Ovary (tissue), 9 donors: ENCODE data around the gene APBA2. TPM values are rescaled to one million over a fixed set of nuclear protein-coding genes. Genes with fewer than 3 reads are reported as not detected.

ENCODE experiments used
- DNase-seq, 5 donors: peaks; one replicate each; pipeline ENCODE4 v3.0.0-alpha.2; 2019 to 2020
- H3K27ac ChIP-seq, 2 donors: fragments of 200-600 bp; one replicate each; pipeline versions ENCODE4 v1.5.1 to v1.8.0; 2019 to 2022
- H3K27me3 ChIP-seq: fragments of 200-600 bp; one replicate; pipeline ENCODE4 v1.8.0; 2022
- H3K36me3 ChIP-seq: fragments of 200-600 bp; sonication (generic); one replicate; pipeline ENCODE4 v1.5.1; 2019
- H3K4me1 ChIP-seq: one replicate; pipeline ENCODE4 v1.8.1; 2013; ENCODE audit warnings: mild to moderate bottlenecking, moderate library complexity; ENCODE audit not compliant: insufficient read depth
- H3K4me3 ChIP-seq: fragments of 200-600 bp; sonication (generic); one replicate; pipeline ENCODE4 v1.5.1; 2017
- H3K9me3 ChIP-seq, 2 donors: fragments of 200-600 bp in 1 of 2; sonication (generic) in 1 of 2; one replicate each; pipeline versions ENCODE4 v1.5.1 to v1.8.1; 2013 to 2019; ENCODE audit warnings: mild to moderate bottlenecking in 1 of 2, moderate library complexity in 1 of 2
- CTCF ChIP-seq, 3 donors: fragments of 450-650 bp in 2 of 3; fragments of 200-600 bp in 1 of 3; IDR thresholded peaks; one replicate each; pipeline versions ENCODE4 v1.5.1 to v1.8.0; 2016 to 2022; ENCODE audit warnings: antibody characterized with exemption in 3 of 3, mild to moderate bottlenecking in 1 of 3
- EP300 ChIP-seq: sonication (generic); formaldehyde crosslinking; IDR thresholded peaks from one replicate; pipeline ENCODE4 v1.6.1; 2017; ENCODE audit warnings: antibody characterized with exemption
- POLR2A ChIP-seq: fragments of 450-650 bp; IDR thresholded peaks from one replicate; pipeline ENCODE4 v1.6.1; 2017; ENCODE audit warnings: antibody characterized with exemption, mild to moderate bottlenecking, moderate library complexity
- WGBS, 3 donors: extraction: QIAGEN DNeasy Blood & Tissue Kit in 1 of 3; methylation state at CpG; one replicate each; pipeline versions ENCODE4 v1.1.5 to v1.1.7; 2013 to 2017; 5-methylcytosine and 5-hydroxymethylcytosine counted together
- intact Hi-C, 4 donors: fragments of 100-400 bp; cut with DNase I; formaldehyde crosslinking; loops; one replicate each; pipeline versions ENCODE4 v1.11.0 to v1.15.1; 2022 to 2023
- polyA plus RNA-seq, 2 donors: library from polyadenylated mRNA; stranded (reverse); fragments of 200-250 nt in 1 of 2; fragments of 350-450 nt in 1 of 2; fragmentation: Illumina TruSeq in 1 of 2; extraction: RNeasy Lipid Tissue Mini Kit (QIAGEN cat#74804) in 1 of 2; gene quantifications; one replicate each; pipeline ENCODE4 v1.2.3, GENCODE V29; 2013 to 2014
- total RNA-seq, 7 donors: library from RNA; depleted of rRNA in 2 of 7; stranded (reverse); fragments of >200 nt in 2 of 7; fragmentation: NEBNext Ultra II Directional in 3 of 7; extraction: Animal tissue kit (Norgen Biotek cat#: 25700) in 3 of 7; gene quantifications; one replicate each; pipeline versions ENCODE4 v1.1.0 to v1.2.4, GENCODE V29; 2016 to 2023
- donor health status: DM: no; HTN: no; CAD: no; lungs with moderate emphysema.
- donor health status: DM: no; HTN: no; CAD: no.
- donor health status: Bipolar disorder and iron deficiency.
- donor health status: DM: yes; HTN: yes; CAD: no.
- donor health status: DM: no; HTN: no; CAD: no.
- donor health status: DM: yes; HTN: yes; CAD: no.

The APBA2 gene
- total and polyA plus RNA-seq, 9 donors = 0.53 to 3.1 (median 1.4) TPM

GRCh38 chr15:28912422-28912821 lies 26.6 kb downstream of the APBA2 start:
- no peaks in the 10 kb centered on the region for H3K27me3 ChIP-seq
- H3K9me3 ChIP-seq = no peaks in the 10 kb centered on the region
- intact Hi-C loops = no loop called here
- no peaks in the 10 kb centered on the region for H3K36me3 ChIP-seq
- 75 to 93% (median 89%) methylated on average over 2 of the region's 2 CpGs for WGBS, 3 donors
- TF ChIP-seq EP300 = no peak
- no peaks in the 10 kb centered on the region for H3K4me1 ChIP-seq
- no peak overlapping the region for H3K4me3 ChIP-seq
- no peak for DNase-seq
- H3K27ac ChIP-seq = no peak overlapping the region

- H3K36me3 ChIP-seq = no peaks in the 10 kb centered on the region
- H3K27ac ChIP-seq = no peak overlapping the region
- intact Hi-C loops = no loop called here
- no peak for DNase-seq
- no peaks in the 10 kb centered on the region for H3K4me1 ChIP-seq
- H3K9me3 ChIP-seq = no peaks in the 10 kb centered on the region
- no peak overlapping the region for H3K4me3 ChIP-seq
- WGBS, 3 donors = 86 to 92% (median 92%) methylated on average over 9 of the region's 9 CpGs
- H3K27me3 ChIP-seq = no peaks in the 10 kb centered on the region
- no peak for TF ChIP-seq CTCF (IDR thresholded peaks at IDR 0.05)
These were observed 27.5 kb downstream of the APBA2 start for GRCh38 chr15:28913171-28913765.

- Histone ChIP-seq H3K27me3 (no peaks in the 10 kb centered on the region), H3K27ac (no peak overlapping the region), H3K4me3 (no peak overlapping the region), H3K36me3 (no peaks in the 10 kb centered on the region), H3K4me1 (no peaks in the 10 kb centered on the region), H3K9me3 (no peaks in the 10 kb centered on the region)
- DNase-seq = no peak
- intact Hi-C loops = no loop called here
- WGBS, 3 donors = 58 to 73% (median 70%) methylated on average over 3 of the region's 3 CpGs
- TF ChIP-seq POLR2A = no peak
- no peak for TF ChIP-seq EP300
- TF ChIP-seq CTCF (IDR thresholded peaks at IDR 0.05) = no peak
These were observed 28.3 kb downstream of the APBA2 start for GRCh38 chr15:28914046-28914445.

- 53 to 64% (median 56%) methylated on average over 18 of the region's 18 CpGs for WGBS, 3 donors
- TF ChIP-seq EP300 (no peak), CTCF (IDR thresholded peaks at IDR 0.05) (no peak), POLR2A (no peak)
- Histone ChIP-seq H3K27ac (no peak overlapping the region), H3K4me3 (no peak overlapping the region), H3K9me3 (no peaks in the 10 kb centered on the region), H3K36me3 (no peaks in the 10 kb centered on the region), H3K27me3 (no peaks in the 10 kb centered on the region), H3K4me1 (no peaks in the 10 kb centered on the region)
- intact Hi-C loops = no loop called here
- DNase-seq = no peak
These were observed 28.8 kb downstream of the APBA2 start for GRCh38 chr15:28914483-28915023.

- no peaks in the 10 kb centered on the region for H3K36me3 ChIP-seq
- no peak for DNase-seq
- WGBS, 3 donors = 93 to 95% (median 94%) methylated on average over 3 of the region's 3 CpGs
- H3K27ac ChIP-seq = no peak overlapping the region
- intact Hi-C loops = no loop called here
- H3K27me3 ChIP-seq = no peaks in the 10 kb centered on the region
- TF ChIP-seq CTCF (IDR thresholded peaks at IDR 0.05) = no peak
- TF ChIP-seq EP300 = no peak
- no peak for TF ChIP-seq POLR2A
- no peaks in the 10 kb centered on the region for H3K4me1 ChIP-seq
- H3K9me3 ChIP-seq = no peaks in the 10 kb centered on the region
- H3K4me3 ChIP-seq = no peak overlapping the region
These were observed 29.5 kb downstream of the APBA2 start for GRCh38 chr15:28915041-28915810.
